OCI-LY1 (cell line): ENCODE measurements around the gene MESD.

Experiments used
- CTCF ChIP-seq: fragments of 200-600 bp; sonication (generic), shearing (Covaris generic); IDR thresholded peaks from 2 replicates; pipeline ENCODE4 v1.5.1; 2017; ENCODE audit warnings: mild to moderate bottlenecking, antibody characterized with exemption, low read length, moderate library complexity, mixed read lengths
- EZH2 ChIP-seq: fragments of 200-600 bp; sonication (generic), shearing (Covaris generic); IDR thresholded peaks from 2 replicates; pipeline ENCODE4 v1.8.0; 2017; ENCODE audit warnings: borderline replicate concordance, mixed run types, mild to moderate bottlenecking, antibody characterized with exemption, low read length, moderate library complexity, mixed read lengths

DNA sequence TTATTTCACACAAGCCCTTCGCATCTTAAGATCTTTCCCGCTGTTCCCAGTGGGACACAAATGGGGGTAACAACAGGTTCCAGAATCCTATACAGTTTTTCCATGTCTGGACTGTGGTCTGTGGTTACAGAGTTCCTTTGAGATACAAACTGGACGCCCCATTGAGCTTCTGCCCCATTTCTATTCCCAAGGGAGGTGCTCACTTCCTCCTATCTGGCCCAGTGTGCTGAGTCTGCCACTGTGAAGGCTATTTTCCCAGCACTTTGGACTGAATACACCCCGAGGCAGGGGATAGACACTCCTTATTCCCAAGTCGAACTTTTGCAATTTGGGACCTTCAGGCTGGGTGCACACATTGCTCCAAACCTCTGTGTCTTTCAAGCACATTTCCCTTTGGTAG lies 44.0 kb downstream of the MESD start:
- TF ChIP-seq CTCF (no peak), EZH2 (no peak)
